ENCODE results near the gene DDOST. TPM values are rescaled to one million over a fixed set of nuclear protein-coding genes. Genes with fewer than 3 reads are reported as not detected.

DDOST gene
- total RNA-seq, 2 experiments from 2014 or later = 140 to 159 TPM

- H3K27me3 Mint-ChIP-seq = no peaks in the 10 kb centered on the region
- no peaks in the 10 kb centered on the region for H3K9me3 Mint-ChIP-seq
- peaks cover 28% of the 10 kb centered on the region for H3K4me1 Mint-ChIP-seq (ENCODE audit: low read depth)
- POLR2A ChIA-PET = interaction anchor here (1.2 kb wide), 1 partner anchor 30 kb away, joined by 3 read pairs; no protein-coding TSS in a partner anchor
- CTCF ChIA-PET = interaction anchor here (1.3 to 1.4 kb wide), 2 partner anchors 25 to 33 kb away, joined by 5 read pairs; no protein-coding TSS in a partner anchor
- TF ChIP-seq CTCF (IDR thresholded peaks at IDR 0.05) = no peak
- H3K36me3 Mint-ChIP-seq (ENCODE audit: low read depth) = peaks cover 16% of the 10 kb centered on the region
- no peak overlapping the region for H3K4me3 Mint-ChIP-seq
- DNase-seq (no peak), ATAC-seq (no peak)
- no peak overlapping the region for H3K27ac Mint-ChIP-seq
- intact Hi-C loops (cut with micrococcal nuclease) = no loop called here
Observed at GRCh38 chr1:20663969-20664715, 3.0 kb upstream of the DDOST start.

GRCh38 chr1:20663365-20663764 lies 2.2 kb upstream of the DDOST start:
- DNase-seq (no peak), ATAC-seq (no peak)
- Mint-ChIP-seq H3K9me3 (no peaks in the 10 kb centered on the region), H3K27ac (no peak overlapping the region), H3K27me3 (no peaks in the 10 kb centered on the region), H3K4me1 (ENCODE audit: low read depth) (peaks cover 32% of the 10 kb centered on the region), H3K36me3 (ENCODE audit: low read depth) (peaks cover 19% of the 10 kb centered on the region), H3K4me3 (peak overlapping the region; percentile 85)
- CTCF ChIA-PET = interaction anchor here (1.3 to 1.6 kb wide), 3 partner anchors 24 to 33 kb away, joined by 5 to 7 read pairs (median 5); partner anchors contain the start of gene PINK1
- intact Hi-C loops (cut with micrococcal nuclease) = no loop called here
- POLR2A ChIA-PET = interaction anchor here (1.2 kb wide), 1 partner anchor 30 kb away, joined by 3 read pairs; no protein-coding TSS in a partner anchor
- no peak for TF ChIP-seq CTCF (IDR thresholded peaks at IDR 0.05)

GRCh38 chr1:20662110-20662475 lies 924 bp upstream of the DDOST start:
- Mint-ChIP-seq H3K4me3 (peak overlapping the region; percentile 85), H3K27ac (peak overlapping the region; percentile 99), H3K4me1 (ENCODE audit: low read depth) (peaks cover 43% of the 10 kb centered on the region), H3K9me3 (no peaks in the 10 kb centered on the region), H3K36me3 (ENCODE audit: low read depth) (peaks cover 26% of the 10 kb centered on the region), H3K27me3 (no peaks in the 10 kb centered on the region)
- ChIA-PET POLR2A (interaction anchor here (1.2 kb wide), 1 partner anchor 20 kb away, joined by 4 read pairs; no protein-coding TSS in a partner anchor), CTCF (interaction anchor here (0.7 to 2.1 kb wide), 5 partner anchors 11 to 123 kb away, joined by 3 to 9 read pairs (median 6); partner anchors contain the start of gene PINK1)
- TF ChIP-seq CTCF (IDR thresholded peaks at IDR 0.05) = no peak
- intact Hi-C loops (cut with micrococcal nuclease) = no loop called here
- ATAC-seq (no peak), DNase-seq (no peak)

GRCh38 chr1:20660847-20661206 lies 342 bp downstream of the DDOST start:
- Mint-ChIP-seq H3K9me3 (no peaks in the 10 kb centered on the region), H3K36me3 (ENCODE audit: low read depth) (peaks cover 36% of the 10 kb centered on the region), H3K4me1 (ENCODE audit: low read depth) (peaks cover 39% of the 10 kb centered on the region), H3K27me3 (no peaks in the 10 kb centered on the region), H3K4me3 (peak overlapping the region; percentile 85), H3K27ac (peak overlapping the region; percentile 99)
- no peak for TF ChIP-seq CTCF (IDR thresholded peaks at IDR 0.05)
- POLR2A ChIA-PET = interaction anchor here (0.7 to 3.6 kb wide), 7 partner anchors 12 to 666 kb away, joined by 3 to 19 read pairs (median 4); no protein-coding TSS in a partner anchor
- ATAC-seq (no peak), DNase-seq (peak; percentile 34)
- intact Hi-C loops (cut with micrococcal nuclease) = no loop called here
- CTCF ChIA-PET = interaction anchor here (0.9 to 2.7 kb wide), 8 partner anchors 20 to 593 kb away, joined by 3 to 20 read pairs (median 4); partner anchors contain the start of gene PINK1

GRCh38 chr1:20660363-20660762 lies 806 bp downstream of the DDOST start:
- Mint-ChIP-seq H3K4me1 (ENCODE audit: low read depth) (peaks cover 36% of the 10 kb centered on the region), H3K27me3 (no peaks in the 10 kb centered on the region), H3K9me3 (no peaks in the 10 kb centered on the region), H3K36me3 (ENCODE audit: low read depth) (peaks cover 41% of the 10 kb centered on the region), H3K27ac (peak overlapping the region; percentile 99), H3K4me3 (peak overlapping the region; percentile 85)
- CTCF ChIA-PET = interaction anchor here (0.9 to 2.7 kb wide), 6 partner anchors 20 to 594 kb away, joined by 3 to 20 read pairs (median 5); partner anchors contain the start of gene PINK1
- intact Hi-C loops (cut with micrococcal nuclease) = no loop called here
- no peak for TF ChIP-seq CTCF (IDR thresholded peaks at IDR 0.05)
- DNase-seq = no peak
- POLR2A ChIA-PET = interaction anchor here (0.7 to 3.6 kb wide), 6 partner anchors 12 to 666 kb away, joined by 3 to 19 read pairs (median 3); no protein-coding TSS in a partner anchor
- no peak for ATAC-seq
